KMS-11 (cell line): ENCODE data around the gene SNAP23.

ENCODE experiments used
- H2AFZ ChIP-seq: fragments of 200-600 bp; sonication (generic); 2 replicates; pipeline ENCODE4 v1.6.1; 2016; ENCODE audit warnings: antibody characterized with exemption, mixed run types, low read depth
- H3K27ac ChIP-seq: fragments of 200-600 bp; sonication (generic); 2 replicates; pipeline ENCODE4 v1.6.1; 2016; ENCODE audit warnings: mild to moderate bottlenecking, mixed run types
- H3K27me3 ChIP-seq: fragments of 200-600 bp; sonication (generic); 2 replicates; pipeline ENCODE4 v1.6.1; 2017; ENCODE audit warnings: mild to moderate bottlenecking, low read depth, mixed run types, moderate library complexity; ENCODE audit not compliant: insufficient read depth
- H3K36me3 ChIP-seq: fragments of 200-600 bp; sonication (generic); 2 replicates; pipeline ENCODE4 v1.6.1; 2017; ENCODE audit warnings: mild to moderate bottlenecking, mixed run types; ENCODE audit not compliant: insufficient read depth
- H3K4me1 ChIP-seq: fragments of 200-600 bp; sonication (generic); 2 replicates; pipeline ENCODE4 v1.6.1; 2016; ENCODE audit warnings: mild to moderate bottlenecking, low read depth, mixed run types; ENCODE audit not compliant: poor library complexity, severe bottlenecking
- H3K4me2 ChIP-seq: fragments of 200-600 bp; sonication (generic); 2 replicates; pipeline ENCODE4 v1.7.0; 2016; ENCODE audit warnings: mild to moderate bottlenecking, mixed run types
- H3K4me3 ChIP-seq: fragments of 200-600 bp; sonication (generic); IDR thresholded peaks from 2 replicates; pipeline ENCODE4 v1.6.1; 2017; ENCODE audit warnings: low read depth, low read length, mixed read lengths; ENCODE audit not compliant: insufficient read depth
- H3K79me2 ChIP-seq: fragments of 200-600 bp; sonication (generic); 2 replicates; pipeline ENCODE4 v1.6.1; 2016; ENCODE audit warnings: low read depth, mixed run types; ENCODE audit not compliant: insufficient read depth
- H3K9ac ChIP-seq: fragments of 200-600 bp; sonication (generic); 2 replicates; pipeline ENCODE4 v1.6.1; 2016; ENCODE audit warnings: mild to moderate bottlenecking, mixed run types
- H4K20me1 ChIP-seq: fragments of 200-600 bp; sonication (generic); 2 replicates; pipeline ENCODE4 v1.6.1; 2016; ENCODE audit warnings: mild to moderate bottlenecking, mixed run types; ENCODE audit not compliant: insufficient read depth
- CTCF ChIP-seq: fragments of 200-600 bp; sonication (generic); conservative IDR thresholded peaks from 2 replicates; pipeline ENCODE4 v1.6.1; 2017; ENCODE audit warnings: low read depth, mild to moderate bottlenecking, antibody characterized with exemption, low read length, moderate library complexity, mixed read lengths

The SNAP23 gene

GRCh38 chr15:42578984-42579537 is 83.6 kb downstream of the SNAP23 start:
- no peak overlapping the region for H3K27ac ChIP-seq
- H3K9ac ChIP-seq = no peak overlapping the region
- H3K4me1 ChIP-seq = peaks cover 70% of the 10 kb centered on the region
- H3K36me3 ChIP-seq = no peaks in the 10 kb centered on the region
- H3K4me3 ChIP-seq = no peak overlapping the region
- H3K4me2 ChIP-seq = no peak overlapping the region; the same call in 1 of the 2 replicates
- no peak for TF ChIP-seq CTCF
- H2AFZ ChIP-seq = no peak overlapping the region
- no peaks in the 10 kb centered on the region for H4K20me1 ChIP-seq
- H3K27me3 ChIP-seq = no peaks in the 10 kb centered on the region
- peaks cover 50% of the 10 kb centered on the region; the same call in 1 of the 2 replicates for H3K79me2 ChIP-seq

GRCh38 chr15:42581272-42581730 is 85.9 kb downstream of the SNAP23 start:
- no peaks in the 10 kb centered on the region; the same call in 1 of the 2 replicates for H3K36me3 ChIP-seq
- H3K27me3 ChIP-seq = no peaks in the 10 kb centered on the region
- H3K27ac ChIP-seq = no peak overlapping the region
- no peak overlapping the region for H3K4me3 ChIP-seq
- H2AFZ ChIP-seq = peak overlapping the region; percentile 42; the same call in 1 of the 2 replicates
- H3K4me2 ChIP-seq = peak overlapping the region; percentile 97
- peak overlapping the region; percentile 19; the same call in 1 of the 2 replicates for H3K9ac ChIP-seq
- no peaks in the 10 kb centered on the region for H4K20me1 ChIP-seq
- no peak for TF ChIP-seq CTCF
- H3K4me1 ChIP-seq = peaks cover 67% of the 10 kb centered on the region
- H3K79me2 ChIP-seq = peaks cover 44% of the 10 kb centered on the region; the same call in 1 of the 2 replicates
